DOHH2 (cell line): ENCODE data around the gene CADPS2.

ENCODE experiments used
- H3F3A ChIP-seq: fragments of 200-600 bp; sonication (generic), shearing (Covaris generic); 2 replicates; pipeline ENCODE4 v1.6.0; 2016; ENCODE audit warnings: antibody characterized with exemption, mild to moderate bottlenecking; ENCODE audit not compliant: control insufficient read depth, insufficient read depth
- H3K27ac ChIP-seq: fragments of 200-600 bp; sonication (generic); 2 replicates; pipeline ENCODE4 v1.5.1; 2014; ENCODE audit warnings: low read depth, mild to moderate bottlenecking, low read length, moderate library complexity
- H3K27me3 ChIP-seq: fragments of 200-600 bp; sonication (generic); 2 replicates; pipeline ENCODE4 v1.6.1; 2014; ENCODE audit warnings: mild to moderate bottlenecking, low read length, mixed read lengths; ENCODE audit not compliant: control insufficient read depth
- H3K36me3 ChIP-seq: fragments of 200-600 bp; sonication (generic); 2 replicates; pipeline ENCODE4 v1.6.1; 2014; ENCODE audit warnings: mild to moderate bottlenecking, low read length, moderate library complexity, mixed read lengths; ENCODE audit not compliant: control insufficient read depth
- H3K4me1 ChIP-seq: fragments of 200-600 bp; sonication (generic); 2 replicates; pipeline ENCODE4 v1.6.1; 2014; ENCODE audit warnings: mild to moderate bottlenecking, low read length, mixed read lengths; ENCODE audit not compliant: control insufficient read depth
- H3K4me2 ChIP-seq: fragments of 200-600 bp; sonication (generic); 2 replicates; pipeline ENCODE4 v1.6.0; 2014; ENCODE audit warnings: mild to moderate bottlenecking, low read length, moderate library complexity
- H3K4me3 ChIP-seq: fragments of 200-600 bp; sonication (generic); 2 replicates; pipeline ENCODE4 v1.5.1; 2014; ENCODE audit warnings: mild to moderate bottlenecking, low read length, mixed read lengths
- H3K79me2 ChIP-seq: fragments of 200-600 bp; sonication (generic); 2 replicates; pipeline ENCODE4 v1.6.1; 2014; ENCODE audit warnings: mild to moderate bottlenecking, low read length, mixed read lengths; ENCODE audit not compliant: control insufficient read depth
- H3K9me2 ChIP-seq: fragments of 200-600 bp; sonication (generic); replicated peaks from 2 replicates; pipeline ENCODE4 v1.6.1; 2014; ENCODE audit warnings: mild to moderate bottlenecking, low read length, mixed read lengths; ENCODE audit not compliant: control insufficient read depth
- H3K9me3 ChIP-seq: fragments of 200-600 bp; sonication (generic); 2 replicates; pipeline ENCODE4 v1.6.1; 2014; ENCODE audit warnings: antibody characterized with exemption, low read length, mixed read lengths; ENCODE audit not compliant: control insufficient read depth, insufficient read depth
- H4K20me1 ChIP-seq: fragments of 200-600 bp; sonication (generic); 2 replicates; pipeline ENCODE4 v1.6.0; 2014; ENCODE audit warnings: low read depth, mild to moderate bottlenecking, antibody characterized with exemption, low read length, moderate library complexity; ENCODE audit not compliant: control insufficient read depth, insufficient read depth
- EZH2phosphoT487 ChIP-seq: fragments of 200-600 bp; sonication (generic); IDR thresholded peaks from 2 replicates; pipeline ENCODE4 v1.6.1; 2017; ENCODE audit warnings: borderline replicate concordance, mild to moderate bottlenecking, antibody characterized with exemption, low read length, moderate library complexity, mixed read lengths
- TF ChIP-seq, protein P1 (sequence below): fragments of 200-600 bp; sonication (generic); IDR thresholded peaks from one replicate; pipeline ENCODE4 v1.5.1; 2014; ENCODE audit warnings: antibody characterized with exemption, mild to moderate bottlenecking, low read depth, low read length; ENCODE audit not compliant: poor library complexity, severe bottlenecking

CADPS2 gene

GRCh38 chr7:122846591-122846990 is 39.7 kb downstream of the CADPS2 start:
- no peaks in the 10 kb centered on the region for H3K9me2 ChIP-seq
- no peaks in the 10 kb centered on the region for H3K27me3 ChIP-seq
- H3K4me3 ChIP-seq: no peak overlapping the region
- H3K36me3 ChIP-seq: no peaks in the 10 kb centered on the region
- no peaks in the 10 kb centered on the region for H3F3A ChIP-seq
- TF ChIP-seq, protein P1, sequence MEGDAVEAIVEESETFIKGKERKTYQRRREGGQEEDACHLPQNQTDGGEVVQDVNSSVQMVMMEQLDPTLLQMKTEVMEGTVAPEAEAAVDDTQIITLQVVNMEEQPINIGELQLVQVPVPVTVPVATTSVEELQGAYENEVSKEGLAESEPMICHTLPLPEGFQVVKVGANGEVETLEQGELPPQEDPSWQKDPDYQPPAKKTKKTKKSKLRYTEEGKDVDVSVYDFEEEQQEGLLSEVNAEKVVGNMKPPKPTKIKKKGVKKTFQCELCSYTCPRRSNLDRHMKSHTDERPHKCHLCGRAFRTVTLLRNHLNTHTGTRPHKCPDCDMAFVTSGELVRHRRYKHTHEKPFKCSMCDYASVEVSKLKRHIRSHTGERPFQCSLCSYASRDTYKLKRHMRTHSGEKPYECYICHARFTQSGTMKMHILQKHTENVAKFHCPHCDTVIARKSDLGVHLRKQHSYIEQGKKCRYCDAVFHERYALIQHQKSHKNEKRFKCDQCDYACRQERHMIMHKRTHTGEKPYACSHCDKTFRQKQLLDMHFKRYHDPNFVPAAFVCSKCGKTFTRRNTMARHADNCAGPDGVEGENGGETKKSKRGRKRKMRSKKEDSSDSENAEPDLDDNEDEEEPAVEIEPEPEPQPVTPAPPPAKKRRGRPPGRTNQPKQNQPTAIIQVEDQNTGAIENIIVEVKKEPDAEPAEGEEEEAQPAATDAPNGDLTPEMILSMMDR: no peak
- TF ChIP-seq EZH2phosphoT487: no peak
- no peaks in the 10 kb centered on the region for H3K9me3 ChIP-seq
- no peaks in the 10 kb centered on the region for H3K79me2 ChIP-seq
- no peaks in the 10 kb centered on the region for H3K4me1 ChIP-seq
- no peaks in the 10 kb centered on the region for H4K20me1 ChIP-seq
- no peak overlapping the region for H3K4me2 ChIP-seq
- H3K27ac ChIP-seq: no peak overlapping the region

DNA sequence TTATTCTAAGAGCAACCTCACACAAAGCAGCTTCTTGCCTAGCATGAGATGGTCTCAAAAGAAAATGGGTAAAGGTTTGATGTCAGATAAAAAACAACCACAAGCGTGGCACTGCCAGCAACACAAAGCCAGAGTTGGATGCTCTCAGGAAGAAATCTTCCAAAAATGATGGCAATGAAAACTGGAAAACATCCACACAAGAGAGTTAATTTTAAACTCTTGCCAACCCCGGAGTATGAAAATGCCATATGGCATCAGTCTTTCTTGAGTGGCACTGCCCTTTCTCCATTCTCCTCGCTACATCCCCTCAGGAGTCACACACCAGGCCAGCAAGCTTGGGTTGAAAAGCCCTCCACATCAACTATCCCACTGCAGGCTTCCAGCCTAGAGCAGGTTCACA is 41.0 kb downstream of the CADPS2 start:
- no peak overlapping the region for H3K4me3 ChIP-seq
- H3K79me2 ChIP-seq: no peaks in the 10 kb centered on the region
- no peaks in the 10 kb centered on the region for H3K9me3 ChIP-seq
- H3F3A ChIP-seq: no peaks in the 10 kb centered on the region
- H3K36me3 ChIP-seq: no peaks in the 10 kb centered on the region
- H3K4me1 ChIP-seq: no peaks in the 10 kb centered on the region
- H3K27me3 ChIP-seq: no peaks in the 10 kb centered on the region
- no peak overlapping the region for H3K27ac ChIP-seq
- H3K4me2 ChIP-seq: no peak overlapping the region
- H4K20me1 ChIP-seq: no peaks in the 10 kb centered on the region
- TF ChIP-seq, protein P1: no peak
- TF ChIP-seq EZH2phosphoT487: no peak
- H3K9me2 ChIP-seq: no peaks in the 10 kb centered on the region

GRCh38 chr7:122844191-122844988 is 41.9 kb downstream of the CADPS2 start:
- Histone ChIP-seq H3K27ac (no peak overlapping the region), H3K27me3 (no peaks in the 10 kb centered on the region)
- TF ChIP-seq, protein P1: no peak
- no peak for TF ChIP-seq EZH2phosphoT487

More at GRCh38 chr7:122844191-122844988, 41.9 kb downstream of the CADPS2 start:
- no peaks in the 10 kb centered on the region for H3K79me2 ChIP-seq
- no peaks in the 10 kb centered on the region for H3K4me1 ChIP-seq
- H3K4me2 ChIP-seq: no peak overlapping the region
- H3F3A ChIP-seq: no peaks in the 10 kb centered on the region
- no peaks in the 10 kb centered on the region for H3K36me3 ChIP-seq
- no peaks in the 10 kb centered on the region for H3K9me3 ChIP-seq
- no peaks in the 10 kb centered on the region for H4K20me1 ChIP-seq
- H3K4me3 ChIP-seq: no peak overlapping the region
- H3K9me2 ChIP-seq: no peaks in the 10 kb centered on the region
